Naive thymus-derived CD4-positive, alpha-beta T cell (primary cell): Measurements from ENCODE around the gene SLC13A1. TPM values are rescaled to one million over a fixed set of nuclear protein-coding genes. Genes with fewer than 3 reads are reported as not detected.

ENCODE experiments used
- ATAC-seq: fragments of 150-1000 bp; cut with Tn5 transposase; 2 replicates; pipeline ENCODE4 v1.10.0; 2021; ENCODE audit warnings: mild to moderate bottlenecking, moderate library complexity
- CTCF ChIA-PET: fragments of 350-600 bp; sonication (Branson Sonifier 250); formaldehyde crosslinking; loops from one replicate; lab custom pipeline; 2021; ENCODE audit warnings: antibody characterized with exemption; lab: Charles Lee
- POLR2A ChIA-PET: fragments of 350-600 bp; sonication (Branson Sonifier 250); formaldehyde crosslinking; loops from one replicate; lab custom pipeline; 2021; ENCODE audit warnings: antibody characterized with exemption, inconsistent platforms; lab: Charles Lee
- DNase-seq, 9 donors: peaks; one replicate each; pipeline versions ENCODE4 v3.0.0 to v3.0.0-alpha.2; 2020 to 2022; ENCODE audit warnings: mixed read lengths in 1 of 9
- H3K27ac ChIP-seq: one replicate; pipeline ENCODE4 v1.7.0; 2013; ENCODE audit warnings: mild to moderate bottlenecking, low read depth, low read length, moderate library complexity
- H3K27me3 ChIP-seq, 2 donors: one replicate each; pipeline ENCODE4 v1.7.0; 2013; ENCODE audit warnings: low read length in 2 of 2, mild to moderate bottlenecking in 2 of 2, moderate library complexity in 2 of 2; ENCODE audit not compliant: control insufficient read depth in 2 of 2, insufficient read depth in 2 of 2
- H3K36me3 ChIP-seq, 3 experiments: 1 replicate in 2 of 3; 2 replicates in 1 of 3; pipeline ENCODE4 v1.7.0; 2013; ENCODE audit warnings: low read length in 3 of 3, mild to moderate bottlenecking in 3 of 3, moderate library complexity in 1 of 3; ENCODE audit not compliant: insufficient read depth in 3 of 3, control insufficient read depth in 2 of 3
- H3K4me1 ChIP-seq, 2 donors: one replicate each; pipeline ENCODE4 v1.7.0; 2013; ENCODE audit warnings: low read length in 2 of 2, mild to moderate bottlenecking in 2 of 2, moderate library complexity in 1 of 2; ENCODE audit not compliant: control insufficient read depth in 2 of 2, insufficient read depth in 2 of 2
- H3K4me3 ChIP-seq: 2 replicates; pipeline ENCODE4 v1.7.0; 2013; ENCODE audit warnings: mild to moderate bottlenecking, low read length
- H3K9me3 ChIP-seq, 3 experiments: 1 replicate in 2 of 3; 2 replicates in 1 of 3; pipeline ENCODE4 v1.7.0; 2013; ENCODE audit warnings: low read length in 3 of 3; ENCODE audit not compliant: control insufficient read depth in 2 of 3
- H3K27ac Mint-ChIP-seq, 9 donors: one replicate each; pipeline ENCODE4 v1.8.0; 2020 to 2022; ENCODE audit warnings: mixed read lengths in 9 of 9, mild to moderate bottlenecking in 8 of 9, moderate library complexity in 5 of 9, inconsistent platforms in 2 of 9
- H3K27me3 Mint-ChIP-seq, 5 donors: one replicate each; pipeline ENCODE4 v1.8.0; 2021 to 2022; ENCODE audit warnings: mixed read lengths in 5 of 5, mild to moderate bottlenecking in 1 of 5
- H3K36me3 Mint-ChIP-seq, 5 donors: one replicate each; pipeline ENCODE4 v1.8.0; 2020 to 2022; ENCODE audit warnings: mixed read lengths in 5 of 5, mild to moderate bottlenecking in 3 of 5, inconsistent platforms in 1 of 5
- H3K4me1 Mint-ChIP-seq, 7 donors: one replicate each; pipeline ENCODE4 v1.8.0; 2020 to 2022; ENCODE audit warnings: mixed read lengths in 7 of 7, mild to moderate bottlenecking in 3 of 7, inconsistent platforms in 1 of 7
- H3K4me3 Mint-ChIP-seq, 10 donors: one replicate each; pipeline ENCODE4 v1.8.0; 2020 to 2022; ENCODE audit warnings: mild to moderate bottlenecking in 10 of 10, mixed read lengths in 10 of 10, moderate library complexity in 6 of 10, inconsistent platforms in 2 of 10
- H3K9me3 Mint-ChIP-seq, 11 donors: one replicate each; pipeline ENCODE4 v1.8.0; 2020 to 2022; ENCODE audit warnings: mixed read lengths in 11 of 11, mild to moderate bottlenecking in 4 of 11, inconsistent platforms in 1 of 11, moderate library complexity in 1 of 11
- intact Hi-C, 2 donors: fragments of 100-400 bp; cut with micrococcal nuclease; formaldehyde crosslinking; loops; one replicate each; pipeline ENCODE4 v1.15.1; 2023
- polyA plus RNA-seq, 2 donors: library from polyadenylated mRNA; unstranded; fragments of 300-500 nt; fragmentation: Illumina TruSeq; gene quantifications; one replicate each; pipeline ENCODE4 v1.2.3, GENCODE V29; 2021
- total RNA-seq, 6 experiments: library from RNA in 5 of 6; stranded (reverse) in 5 of 6; gene quantifications; 1 replicate in 5 of 6; 2 replicates in 1 of 6; pipeline ENCODE4 v1.2.3 and lab custom pipeline; 2021 to 2026

The SLC13A1 gene
- total and polyA plus RNA-seq, 7 experiments from 2014 or later: not detected

- Mint-ChIP-seq H3K27ac (no peak overlapping the region), H3K4me3 (no peak overlapping the region), H3K36me3 (no peaks in the 10 kb centered on the region), H3K4me1 (no peaks in the 10 kb centered on the region), H3K27me3 (no peaks in the 10 kb centered on the region), H3K9me3 (peaks cover 0 to 13% (median 1%) of the 10 kb centered on the region in 11 donors)
- intact Hi-C loops: no loop called here
- Histone ChIP-seq H3K36me3 (no peaks in the 10 kb centered on the region), H3K27me3 (no peaks in the 10 kb centered on the region), H3K4me3 (no peak overlapping the region), H3K4me1 (no peaks in the 10 kb centered on the region), H3K27ac (no peak overlapping the region), H3K9me3 (no peaks in the 10 kb centered on the region)
- POLR2A ChIA-PET: no interaction called here
- ATAC-seq (no peak), DNase-seq (no peak)
- CTCF ChIA-PET: no interaction called here
Measured at GRCh38 chr7:123131961-123132360, 67.8 kb downstream of the SLC13A1 start.

GRCh38 chr7:123131556-123131955 lies 68.2 kb downstream of the SLC13A1 start:
- Histone ChIP-seq H3K4me3 (no peak overlapping the region), H3K9me3 (no peaks in the 10 kb centered on the region), H3K4me1 (no peaks in the 10 kb centered on the region), H3K27ac (no peak overlapping the region), H3K27me3 (no peaks in the 10 kb centered on the region), H3K36me3 (no peaks in the 10 kb centered on the region)
- Mint-ChIP-seq H3K27ac (no peak overlapping the region), H3K4me3 (no peak overlapping the region), H3K4me1 (no peaks in the 10 kb centered on the region), H3K36me3 (no peaks in the 10 kb centered on the region), H3K9me3 (peaks cover 0 to 13% (median 1%) of the 10 kb centered on the region in 11 donors), H3K27me3 (no peaks in the 10 kb centered on the region)
- POLR2A ChIA-PET: no interaction called here
- ATAC-seq: no peak
- CTCF ChIA-PET: no interaction called here
- intact Hi-C loops: no loop called here
- no peak for DNase-seq

- H3K4me1 Mint-ChIP-seq: no peaks in the 10 kb centered on the region
- no peaks in the 10 kb centered on the region for H3K36me3 Mint-ChIP-seq
- no peak overlapping the region for H3K4me3 Mint-ChIP-seq
- H3K27ac Mint-ChIP-seq: no peak overlapping the region
- no peak for ATAC-seq
- intact Hi-C loops: no loop called here
- H3K27me3 Mint-ChIP-seq: no peaks in the 10 kb centered on the region
- ChIA-PET POLR2A (no interaction called here), CTCF (no interaction called here)
- Histone ChIP-seq H3K4me1 (no peaks in the 10 kb centered on the region), H3K4me3 (no peak overlapping the region), H3K36me3 (no peaks in the 10 kb centered on the region), H3K27me3 (no peaks in the 10 kb centered on the region), H3K9me3 (no peaks in the 10 kb centered on the region), H3K27ac (no peak overlapping the region)
- no peak for DNase-seq
- H3K9me3 Mint-ChIP-seq: peaks cover 0 to 13% (median 1%) of the 10 kb centered on the region in 11 donors
Measured at GRCh38 chr7:123131140-123131539, 68.6 kb downstream of the SLC13A1 start.

GRCh38 chr7:123126691-123127090 lies 73.1 kb downstream of the SLC13A1 start:
- Histone ChIP-seq H3K27ac (no peak overlapping the region), H3K9me3 (no peaks in the 10 kb centered on the region), H3K4me1 (no peaks in the 10 kb centered on the region), H3K4me3 (no peak overlapping the region), H3K27me3 (no peaks in the 10 kb centered on the region), H3K36me3 (no peaks in the 10 kb centered on the region)
- DNase-seq: no peak
- ChIA-PET POLR2A (no interaction called here), CTCF (interaction anchor here (0.6 kb wide), 1 partner anchor 16 kb away, joined by 5 read pairs; no protein-coding TSS in a partner anchor)
- intact Hi-C loops: no loop called here
- no peaks in the 10 kb centered on the region for H3K27me3 Mint-ChIP-seq
- H3K27ac Mint-ChIP-seq: no peak overlapping the region
- H3K4me3 Mint-ChIP-seq: no peak overlapping the region
- H3K4me1 Mint-ChIP-seq: no peaks in the 10 kb centered on the region
- peaks cover 0 to 10% (median 2%) of the 10 kb centered on the region in 11 donors for H3K9me3 Mint-ChIP-seq
- no peak for ATAC-seq
- H3K36me3 Mint-ChIP-seq: no peaks in the 10 kb centered on the region

GRCh38 chr7:123126171-123126570 lies 73.6 kb downstream of the SLC13A1 start:
- POLR2A ChIA-PET: no interaction called here

GRCh38 chr7:123125231-123125630 lies 74.5 kb downstream of the SLC13A1 start:
- Histone ChIP-seq H3K4me1 (no peaks in the 10 kb centered on the region), H3K4me3 (no peak overlapping the region), H3K9me3 (no peaks in the 10 kb centered on the region), H3K27me3 (no peaks in the 10 kb centered on the region), H3K36me3 (no peaks in the 10 kb centered on the region), H3K27ac (no peak overlapping the region)
- ChIA-PET POLR2A (no interaction called here), CTCF (no interaction called here)
- Mint-ChIP-seq H3K4me1 (no peaks in the 10 kb centered on the region), H3K4me3 (no peak overlapping the region), H3K9me3 (peaks cover 0 to 16% (median 2%) of the 10 kb centered on the region in 11 donors), H3K27ac (no peak overlapping the region), H3K36me3 (no peaks in the 10 kb centered on the region), H3K27me3 (no peaks in the 10 kb centered on the region)
- no peak for ATAC-seq
- intact Hi-C loops: no loop called here
- no peak for DNase-seq

More at GRCh38 chr7:123126171-123126570, 73.6 kb downstream of the SLC13A1 start:
- DNase-seq (no peak), ATAC-seq (no peak)
- no peaks in the 10 kb centered on the region for H3K36me3 ChIP-seq
- H3K27me3 ChIP-seq: no peaks in the 10 kb centered on the region
- Mint-ChIP-seq H3K36me3 (no peaks in the 10 kb centered on the region), H3K9me3 (peaks cover 0 to 12% (median 2%) of the 10 kb centered on the region in 11 donors), H3K4me3 (no peak overlapping the region), H3K27me3 (no peaks in the 10 kb centered on the region), H3K4me1 (no peaks in the 10 kb centered on the region), H3K27ac (no peak overlapping the region)
- no peak overlapping the region for H3K4me3 ChIP-seq
- intact Hi-C loops: no loop called here
- no peak overlapping the region for H3K27ac ChIP-seq
- H3K4me1 ChIP-seq: no peaks in the 10 kb centered on the region
- H3K9me3 ChIP-seq: no peaks in the 10 kb centered on the region
- CTCF ChIA-PET: no interaction called here

- Mint-ChIP-seq H3K9me3 (peaks cover 0 to 8% (median 2%) of the 10 kb centered on the region in 11 donors), H3K4me3 (no peak overlapping the region), H3K27ac (no peak overlapping the region), H3K27me3 (no peaks in the 10 kb centered on the region), H3K4me1 (no peaks in the 10 kb centered on the region), H3K36me3 (no peaks in the 10 kb centered on the region)
- Histone ChIP-seq H3K36me3 (no peaks in the 10 kb centered on the region), H3K4me1 (no peaks in the 10 kb centered on the region), H3K4me3 (no peak overlapping the region), H3K9me3 (no peaks in the 10 kb centered on the region), H3K27me3 (no peaks in the 10 kb centered on the region), H3K27ac (no peak overlapping the region)
- ATAC-seq: no peak
- intact Hi-C loops: no loop called here
- ChIA-PET CTCF (no interaction called here), POLR2A (no interaction called here)
- DNase-seq: no peak
Measured at GRCh38 chr7:123122916-123123315, 76.9 kb downstream of the SLC13A1 start.
